Heart left ventricle (tissue), 16 donors: ENCODE results near the gene EYS. TPM values are rescaled to one million over a fixed set of nuclear protein-coding genes. Genes with fewer than 3 reads are reported as not detected.

ENCODE experiments used
- ATAC-seq, 4 donors: fragments of 200-7000 bp; cut with Tn5 transposase; one replicate each; pipeline ENCODE4 v1.9.1; 2020 to 2022; ENCODE audit warnings: moderate library complexity in 4 of 4, mild to moderate bottlenecking in 3 of 4, moderate number of reproducible peaks in 1 of 4
- DNase-seq, 5 donors: peaks; one replicate each; pipeline ENCODE4 v3.0.0-alpha.2; 2020
- H3K27ac ChIP-seq, 12 donors: fragments of 200-600 bp; sonication (generic) in 4 of 12; one replicate each; pipeline versions ENCODE4 v1.5.0 to v1.8.0; 2016 to 2022; ENCODE audit warnings: mild to moderate bottlenecking in 2 of 12
- H3K27me3 ChIP-seq, 9 donors: fragments of 200-600 bp; sonication (generic) in 2 of 9; one replicate each; pipeline versions ENCODE4 v1.5.1 to v1.8.0; 2016 to 2022; ENCODE audit warnings: mild to moderate bottlenecking in 3 of 9
- H3K36me3 ChIP-seq, 9 donors: fragments of 200-600 bp; sonication (generic) in 2 of 9; one replicate each; pipeline versions ENCODE4 v1.5.0 to v1.8.0; 2018 to 2022; ENCODE audit warnings: mild to moderate bottlenecking in 2 of 9
- H3K4me1 ChIP-seq, 12 donors: fragments of 200-600 bp; sonication (generic) in 4 of 12; one replicate each; pipeline versions ENCODE4 v1.5.0 to v1.8.0; 2016 to 2022; ENCODE audit warnings: mild to moderate bottlenecking in 3 of 12
- H3K4me3 ChIP-seq, 12 donors: fragments of 200-600 bp; sonication (generic) in 4 of 12; one replicate each; pipeline versions ENCODE4 v1.5.0 to v1.8.0; 2017 to 2022; ENCODE audit warnings: mild to moderate bottlenecking in 9 of 12, moderate library complexity in 4 of 12
- H3K9me3 ChIP-seq, 12 donors: fragments of 200-600 bp; sonication (generic) in 4 of 12; one replicate each; pipeline versions ENCODE4 v1.5.0 to v1.8.0; 2016 to 2022; ENCODE audit warnings: mild to moderate bottlenecking in 1 of 12
- CTCF ChIP-seq, 12 donors: fragments of 200-600 bp; sonication (generic) in 4 of 12; IDR thresholded peaks; one replicate each; pipeline versions ENCODE4 v1.5.0 to v1.8.0; 2018 to 2022; ENCODE audit warnings: antibody characterized with exemption in 12 of 12, mild to moderate bottlenecking in 5 of 12
- POLR2A ChIP-seq, 2 donors: fragments of 450-650 bp; IDR thresholded peaks; one replicate each; pipeline ENCODE4 v1.6.1; 2017; ENCODE audit warnings: antibody characterized with exemption in 2 of 2, mild to moderate bottlenecking in 2 of 2, moderate library complexity in 2 of 2
- WGBS, 4 donors: extraction: QIAGEN DNeasy Blood & Tissue Kit in 2 of 4; methylation state at CpG; one replicate each; pipeline versions ENCODE4 v1.1.5 to v1.1.7; 2013 to 2018; 5-methylcytosine and 5-hydroxymethylcytosine counted together
- intact Hi-C, 10 donors: fragments of 100-400 bp; cut with DNase I; formaldehyde crosslinking; loops; one replicate each; pipeline versions ENCODE4 v1.11.1 to v1.14.2; 2022
- polyA plus RNA-seq, 2 donors: library from polyadenylated mRNA; stranded (reverse); fragments of 200-250 nt; gene quantifications; one replicate each; pipeline ENCODE4 v1.2.3, GENCODE V29; 2013
- total RNA-seq, 9 donors: library from RNA; depleted of rRNA in 2 of 9; stranded (reverse); fragments of >200 nt in 2 of 9; fragmentation: NEBNext Ultra II Directional in 3 of 9; extraction: Animal tissue kit (Norgen Biotek cat#: 25700) in 3 of 9; gene quantifications; one replicate each; pipeline versions ENCODE4 v1.1.0 to v1.2.4, GENCODE V29; 2016 to 2023
- donor health status: ischemic (EF 13 %, LVEDD 7.1; RV severe dilation, severe dysfunction).
- donor health status: healthy with polysubstance abuse.
- donor health status: DM: no; HTN: yes; CAD: no.
- donor health status: DM: no; HTN: no; CAD: no.
- donor health status: ischemic (EF 25% LVEDD 6.9; RV normal size, moderate dysfunction).
- donor health status: ischemic (EF 25% LVEDD 5.7; RV mildly dilated, moderate dysfunction).
- donor health status: healthy.
- donor health status: DM: yes; HTN: yes; CAD: no.
- donor health status: ischemic (EF 35%, LVEDD 5.7; RV mildly dilated, moderate dysfunction).
- donor health status: nonischemic (EF 11% LVEDD 7.7; RV severe dilation, severe dysfunction).
- donor health status: DM: yes; HTN: yes; CAD: no.
- donor health status: PGD.
- donor health status: ischemic (EF 29% LVEDD 5.4; RV normal size, mild dysfunction).
- donor health status: nonischemic (EF 23%, LVEDD 6.1; RV moderate dilation, normal function).

Gene EYS
- total and polyA plus RNA-seq, 11 donors: 0.07 to 0.27 (median 0.08) TPM; not detected in 8

GRCh38 chr6:64012351-64013001 is 1694.5 kb downstream of the EYS start:
- Histone ChIP-seq H3K36me3 (no peaks in the 10 kb centered on the region), H3K27ac (no peak overlapping the region), H3K4me3 (peak overlapping the region in 7 of 12 donors; percentile 3 to 25 (median 10)), H3K9me3 (peaks cover 0 to 10% (median 0%) of the 10 kb centered on the region in 12 donors), H3K27me3 (no peaks in the 10 kb centered on the region), H3K4me1 (peaks cover 0 to 8% (median 0%) of the 10 kb centered on the region in 12 donors)
- ATAC-seq: peak; percentile 37 to 73 (median 58)
- intact Hi-C loops: loop anchor here in 6 of 10 donors (2.0 to 10.0 kb wide), 4 partner anchors 312 to 322 kb away; no protein-coding TSS in a partner anchor
- no peak for DNase-seq
- WGBS, 4 donors: 37 to 49% (median 41%) methylated on average over 4 of the region's 4 CpGs
- TF ChIP-seq POLR2A (IDR thresholded peaks at IDR 0.05) (no peak), CTCF (IDR thresholded peaks at IDR 0.05) (peak in 10 of 12 donors; percentile 13 to 70 (median 38))

GRCh38 chr6:64010666-64011065 is 1696.4 kb downstream of the EYS start:
- ATAC-seq (no peak), DNase-seq (no peak)
- WGBS, 4 donors: 85 to 92% (median 87%) methylated on average over 3 of the region's 3 CpGs
- TF ChIP-seq POLR2A (IDR thresholded peaks at IDR 0.05) (no peak), CTCF (IDR thresholded peaks at IDR 0.05) (no peak)
- peaks cover 0 to 27% (median 0%) of the 10 kb centered on the region in 12 donors for H3K9me3 ChIP-seq
- no peak overlapping the region for H3K4me3 ChIP-seq
- no peaks in the 10 kb centered on the region for H3K27me3 ChIP-seq
- H3K36me3 ChIP-seq: no peaks in the 10 kb centered on the region
- peaks cover 0 to 8% (median 0%) of the 10 kb centered on the region in 12 donors for H3K4me1 ChIP-seq
- intact Hi-C loops: loop anchor here in 5 of 10 donors (5.0 to 10.0 kb wide), 3 partner anchors 314 to 324 kb away; no protein-coding TSS in a partner anchor
- no peak overlapping the region for H3K27ac ChIP-seq

GRCh38 chr6:64010010-64010409 is 1697.0 kb downstream of the EYS start:
- no peak for DNase-seq

More at GRCh38 chr6:64010010-64010409, 1697.0 kb downstream of the EYS start:
- Histone ChIP-seq H3K9me3 (peaks cover 0 to 29% (median 0%) of the 10 kb centered on the region in 12 donors), H3K4me1 (peaks cover 0 to 8% (median 0%) of the 10 kb centered on the region in 12 donors), H3K36me3 (no peaks in the 10 kb centered on the region), H3K27me3 (no peaks in the 10 kb centered on the region), H3K4me3 (no peak overlapping the region), H3K27ac (no peak overlapping the region)
- TF ChIP-seq CTCF (IDR thresholded peaks at IDR 0.05) (no peak), POLR2A (IDR thresholded peaks at IDR 0.05) (no peak)
- intact Hi-C loops: loop anchor here in 5 of 10 donors (5.0 to 10.0 kb wide), 3 partner anchors 315 to 325 kb away; no protein-coding TSS in a partner anchor
- no peak for ATAC-seq
- 69 to 73% (median 71%) methylated on average over 8 of the region's 8 CpGs for WGBS, 4 donors
